ENCODE measurements around the gene SERPINA7. TPM values are rescaled to one million over a fixed set of nuclear protein-coding genes. Genes with fewer than 3 reads are reported as not detected.

The SERPINA7 gene
- total and polyA plus RNA-seq, 2 of the 8 experiments (the other 6 are each of a cell fraction or from before 2014, with no cell fraction given), result not detected

DNA sequence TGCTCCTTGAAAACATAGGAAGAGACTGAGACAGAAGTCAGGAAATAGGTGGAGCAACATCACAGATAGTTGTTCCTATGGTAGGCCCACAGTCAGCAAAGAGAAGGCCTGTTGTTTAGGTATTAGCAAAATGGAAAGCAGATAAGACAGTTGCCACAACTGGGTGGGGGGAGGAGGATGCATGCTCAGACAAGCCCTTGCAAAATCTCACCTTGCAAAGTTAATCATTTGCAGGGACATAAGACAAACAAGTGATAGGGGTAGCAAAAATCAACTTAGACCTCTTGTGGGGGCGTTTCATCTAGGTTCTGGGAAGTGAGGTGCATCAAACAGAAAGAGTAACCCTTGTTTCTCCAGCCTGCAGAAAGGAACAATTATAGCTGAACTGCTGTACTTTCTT is 30.7 kb downstream of the SERPINA7 start (continued):
- TF ChIP-seq, protein P1, sequence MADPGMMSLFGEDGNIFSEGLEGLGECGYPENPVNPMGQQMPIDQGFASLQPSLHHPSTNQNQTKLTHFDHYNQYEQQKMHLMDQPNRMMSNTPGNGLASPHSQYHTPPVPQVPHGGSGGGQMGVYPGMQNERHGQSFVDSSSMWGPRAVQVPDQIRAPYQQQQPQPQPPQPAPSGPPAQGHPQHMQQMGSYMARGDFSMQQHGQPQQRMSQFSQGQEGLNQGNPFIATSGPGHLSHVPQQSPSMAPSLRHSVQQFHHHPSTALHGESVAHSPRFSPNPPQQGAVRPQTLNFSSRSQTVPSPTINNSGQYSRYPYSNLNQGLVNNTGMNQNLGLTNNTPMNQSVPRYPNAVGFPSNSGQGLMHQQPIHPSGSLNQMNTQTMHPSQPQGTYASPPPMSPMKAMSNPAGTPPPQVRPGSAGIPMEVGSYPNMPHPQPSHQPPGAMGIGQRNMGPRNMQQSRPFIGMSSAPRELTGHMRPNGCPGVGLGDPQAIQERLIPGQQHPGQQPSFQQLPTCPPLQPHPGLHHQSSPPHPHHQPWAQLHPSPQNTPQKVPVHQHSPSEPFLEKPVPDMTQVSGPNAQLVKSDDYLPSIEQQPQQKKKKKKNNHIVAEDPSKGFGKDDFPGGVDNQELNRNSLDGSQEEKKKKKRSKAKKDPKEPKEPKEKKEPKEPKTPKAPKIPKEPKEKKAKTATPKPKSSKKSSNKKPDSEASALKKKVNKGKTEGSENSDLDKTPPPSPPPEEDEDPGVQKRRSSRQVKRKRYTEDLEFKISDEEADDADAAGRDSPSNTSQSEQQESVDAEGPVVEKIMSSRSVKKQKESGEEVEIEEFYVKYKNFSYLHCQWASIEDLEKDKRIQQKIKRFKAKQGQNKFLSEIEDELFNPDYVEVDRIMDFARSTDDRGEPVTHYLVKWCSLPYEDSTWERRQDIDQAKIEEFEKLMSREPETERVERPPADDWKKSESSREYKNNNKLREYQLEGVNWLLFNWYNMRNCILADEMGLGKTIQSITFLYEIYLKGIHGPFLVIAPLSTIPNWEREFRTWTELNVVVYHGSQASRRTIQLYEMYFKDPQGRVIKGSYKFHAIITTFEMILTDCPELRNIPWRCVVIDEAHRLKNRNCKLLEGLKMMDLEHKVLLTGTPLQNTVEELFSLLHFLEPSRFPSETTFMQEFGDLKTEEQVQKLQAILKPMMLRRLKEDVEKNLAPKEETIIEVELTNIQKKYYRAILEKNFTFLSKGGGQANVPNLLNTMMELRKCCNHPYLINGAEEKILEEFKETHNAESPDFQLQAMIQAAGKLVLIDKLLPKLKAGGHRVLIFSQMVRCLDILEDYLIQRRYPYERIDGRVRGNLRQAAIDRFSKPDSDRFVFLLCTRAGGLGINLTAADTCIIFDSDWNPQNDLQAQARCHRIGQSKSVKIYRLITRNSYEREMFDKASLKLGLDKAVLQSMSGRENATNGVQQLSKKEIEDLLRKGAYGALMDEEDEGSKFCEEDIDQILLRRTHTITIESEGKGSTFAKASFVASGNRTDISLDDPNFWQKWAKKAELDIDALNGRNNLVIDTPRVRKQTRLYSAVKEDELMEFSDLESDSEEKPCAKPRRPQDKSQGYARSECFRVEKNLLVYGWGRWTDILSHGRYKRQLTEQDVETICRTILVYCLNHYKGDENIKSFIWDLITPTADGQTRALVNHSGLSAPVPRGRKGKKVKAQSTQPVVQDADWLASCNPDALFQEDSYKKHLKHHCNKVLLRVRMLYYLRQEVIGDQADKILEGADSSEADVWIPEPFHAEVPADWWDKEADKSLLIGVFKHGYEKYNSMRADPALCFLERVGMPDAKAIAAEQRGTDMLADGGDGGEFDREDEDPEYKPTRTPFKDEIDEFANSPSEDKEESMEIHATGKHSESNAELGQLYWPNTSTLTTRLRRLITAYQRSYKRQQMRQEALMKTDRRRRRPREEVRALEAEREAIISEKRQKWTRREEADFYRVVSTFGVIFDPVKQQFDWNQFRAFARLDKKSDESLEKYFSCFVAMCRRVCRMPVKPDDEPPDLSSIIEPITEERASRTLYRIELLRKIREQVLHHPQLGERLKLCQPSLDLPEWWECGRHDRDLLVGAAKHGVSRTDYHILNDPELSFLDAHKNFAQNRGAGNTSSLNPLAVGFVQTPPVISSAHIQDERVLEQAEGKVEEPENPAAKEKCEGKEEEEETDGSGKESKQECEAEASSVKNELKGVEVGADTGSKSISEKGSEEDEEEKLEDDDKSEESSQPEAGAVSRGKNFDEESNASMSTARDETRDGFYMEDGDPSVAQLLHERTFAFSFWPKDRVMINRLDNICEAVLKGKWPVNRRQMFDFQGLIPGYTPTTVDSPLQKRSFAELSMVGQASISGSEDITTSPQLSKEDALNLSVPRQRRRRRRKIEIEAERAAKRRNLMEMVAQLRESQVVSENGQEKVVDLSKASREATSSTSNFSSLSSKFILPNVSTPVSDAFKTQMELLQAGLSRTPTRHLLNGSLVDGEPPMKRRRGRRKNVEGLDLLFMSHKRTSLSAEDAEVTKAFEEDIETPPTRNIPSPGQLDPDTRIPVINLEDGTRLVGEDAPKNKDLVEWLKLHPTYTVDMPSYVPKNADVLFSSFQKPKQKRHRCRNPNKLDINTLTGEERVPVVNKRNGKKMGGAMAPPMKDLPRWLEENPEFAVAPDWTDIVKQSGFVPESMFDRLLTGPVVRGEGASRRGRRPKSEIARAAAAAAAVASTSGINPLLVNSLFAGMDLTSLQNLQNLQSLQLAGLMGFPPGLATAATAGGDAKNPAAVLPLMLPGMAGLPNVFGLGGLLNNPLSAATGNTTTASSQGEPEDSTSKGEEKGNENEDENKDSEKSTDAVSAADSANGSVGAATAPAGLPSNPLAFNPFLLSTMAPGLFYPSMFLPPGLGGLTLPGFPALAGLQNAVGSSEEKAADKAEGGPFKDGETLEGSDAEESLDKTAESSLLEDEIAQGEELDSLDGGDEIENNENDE (IDR thresholded peaks at IDR 0.05; ENCODE audit: insufficient replicate concordance, low read length), result no peak
- TF ChIP-seq CTBP2 (IDR thresholded peaks at IDR 0.05; ENCODE audit: borderline replicate concordance, insufficient read depth, insufficient read length, low read length) (no peak), SP1 (IDR thresholded peaks at IDR 0.05; ENCODE audit: low read depth, low read length) (no peak), CBX8 (IDR thresholded peaks at IDR 0.05; ENCODE audit: borderline replicate concordance, low read depth, low read length) (no peak), ASH2L (IDR thresholded peaks at IDR 0.05; ENCODE audit: low read length) (no peak), POLR2A (IDR thresholded peaks at IDR 0.05; ENCODE audit: control extremely low read depth in 1 of 2, low read depth in 2 of 2, low read length in 2 of 2) (no peak), PHF8 (conservative IDR thresholded peaks at IDR 0.05; ENCODE audit: low read depth, low read length) (no peak), EP300 (IDR thresholded peaks at IDR 0.05; ENCODE audit: borderline replicate concordance in 1 of 2, low read depth in 2 of 2, low read length in 2 of 2) (no peak)
- TF ChIP-seq, protein P2, sequence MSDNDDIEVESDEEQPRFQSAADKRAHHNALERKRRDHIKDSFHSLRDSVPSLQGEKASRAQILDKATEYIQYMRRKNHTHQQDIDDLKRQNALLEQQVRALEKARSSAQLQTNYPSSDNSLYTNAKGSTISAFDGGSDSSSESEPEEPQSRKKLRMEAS (IDR thresholded peaks at IDR 0.05), result no peak
